Body of pancreas (tissue), 4 donors: Measurements from ENCODE around the gene KIF5A. TPM values are rescaled to one million over a fixed set of nuclear protein-coding genes. Genes with fewer than 3 reads are reported as not detected.

ENCODE experiments used
- ATAC-seq: fragments of 150-250 bp; one replicate; pipeline ENCODE4 v1.9.1; 2016
- DNase-seq, 4 donors: peaks; one replicate each; pipeline ENCODE4 v3.0.0-alpha.2; 2019
- H3K27ac ChIP-seq, 4 donors: fragments of 200-600 bp; sonication (generic); 1 replicate in 3 of 4; 2 replicates in 1 of 4; pipeline versions ENCODE4 v1.5.1 to v1.6.1; 2016 to 2019; ENCODE audit warnings: mild to moderate bottlenecking in 1 of 4, mixed read lengths in 1 of 4, moderate library complexity in 1 of 4
- H3K27me3 ChIP-seq, 2 donors: fragments of 200-600 bp; sonication (generic); one replicate each; pipeline ENCODE4 v1.6.0; 2016; ENCODE audit warnings: mild to moderate bottlenecking in 1 of 2
- H3K36me3 ChIP-seq, 2 donors: fragments of 200-600 bp; sonication (generic); replicated peaks in 1 of 2; 2 replicates each; pipeline ENCODE4 v1.5.1; 2016; ENCODE audit warnings: low read depth in 2 of 2; ENCODE audit not compliant: insufficient read depth in 1 of 2
- H3K4me1 ChIP-seq: fragments of 200-600 bp; sonication (generic); one replicate; pipeline ENCODE4 v1.6.0; 2016
- H3K4me3 ChIP-seq, 2 donors: fragments of 200-600 bp; sonication (generic); 1 replicate in 1 of 2; 2 replicates in 1 of 2; pipeline ENCODE4 v1.5.1; 2016 to 2019
- H3K9me3 ChIP-seq, 3 donors: fragments of 200-600 bp; sonication (generic); 1 replicate in 2 of 3; 2 replicates in 1 of 3; pipeline ENCODE4 v1.5.1; 2016
- POLR2A ChIP-seq, 3 donors: fragments of 450-650 bp; IDR thresholded peaks; one replicate each; pipeline ENCODE4 v1.6.1; 2016; ENCODE audit warnings: antibody characterized with exemption in 3 of 3, mild to moderate bottlenecking in 2 of 3
- WGBS, 2 donors: methylation state at CpG; one replicate each; pipeline ENCODE4 v1.1.5; 2017; 5-methylcytosine and 5-hydroxymethylcytosine counted together
- intact Hi-C: fragments of 100-400 bp; cut with DNase I; formaldehyde crosslinking; loops from one replicate; pipeline ENCODE4 v1.15.1; 2023
- total RNA-seq, 2 donors: library from RNA; depleted of rRNA; stranded (reverse); fragments of >200 nt; gene quantifications; one replicate each; pipeline ENCODE4 v1.1.0, GENCODE V29; 2016
- TF ChIP-seq, protein P1 (sequence below), 7 experiments: fragments of 450-650 bp in 4 of 7; fragments of 200-600 bp in 3 of 7; sonication (generic) in 3 of 7; IDR thresholded peaks; one replicate each; pipeline ENCODE4 v1.5.1; 2016 to 2019; ENCODE audit warnings: antibody characterized with exemption in 7 of 7

The KIF5A gene
- total RNA-seq, 2 donors from 2014 or later, result 0.33 to 1.3 TPM

DNA sequence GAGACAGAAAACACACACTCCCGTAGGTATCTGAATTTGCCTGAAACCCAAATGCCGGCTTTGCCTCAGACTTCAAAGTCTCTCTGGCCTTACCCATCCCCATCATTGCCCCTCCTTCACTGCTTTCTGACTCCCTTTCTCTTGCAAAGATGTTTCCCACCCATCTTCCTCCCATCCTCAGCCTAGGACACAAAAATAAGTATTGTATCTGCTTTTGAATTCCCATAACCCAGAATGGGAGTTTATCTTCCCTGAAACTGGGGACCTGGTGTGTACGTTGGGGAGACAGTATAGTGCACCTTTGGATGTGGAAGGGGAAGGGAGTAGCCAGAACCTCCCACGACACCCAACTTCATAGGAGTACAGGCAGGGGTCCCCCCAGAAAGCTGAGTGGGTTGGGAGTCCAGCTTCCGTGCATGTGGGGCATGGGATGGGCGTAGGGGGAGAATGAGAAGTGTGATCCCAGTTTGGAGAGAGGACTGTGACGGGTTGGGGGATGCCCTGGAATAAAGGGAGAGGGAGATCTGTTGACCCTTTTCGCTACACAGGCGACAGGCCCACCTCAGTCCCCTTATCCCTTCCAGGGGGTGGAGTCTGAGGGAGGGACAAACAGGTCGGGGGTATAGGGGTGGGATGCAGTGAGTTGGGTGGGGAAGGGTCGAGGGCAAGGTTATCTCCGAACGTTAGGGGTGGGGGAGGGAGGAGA, 488 bp upstream of the KIF5A start:
- 43 to 51% methylated on average over 11 to 13 of the region's 13 CpGs for WGBS, 2 donors
- TF ChIP-seq POLR2A (IDR thresholded peaks at IDR 0.05), result no peak
- TF ChIP-seq, protein P1, sequence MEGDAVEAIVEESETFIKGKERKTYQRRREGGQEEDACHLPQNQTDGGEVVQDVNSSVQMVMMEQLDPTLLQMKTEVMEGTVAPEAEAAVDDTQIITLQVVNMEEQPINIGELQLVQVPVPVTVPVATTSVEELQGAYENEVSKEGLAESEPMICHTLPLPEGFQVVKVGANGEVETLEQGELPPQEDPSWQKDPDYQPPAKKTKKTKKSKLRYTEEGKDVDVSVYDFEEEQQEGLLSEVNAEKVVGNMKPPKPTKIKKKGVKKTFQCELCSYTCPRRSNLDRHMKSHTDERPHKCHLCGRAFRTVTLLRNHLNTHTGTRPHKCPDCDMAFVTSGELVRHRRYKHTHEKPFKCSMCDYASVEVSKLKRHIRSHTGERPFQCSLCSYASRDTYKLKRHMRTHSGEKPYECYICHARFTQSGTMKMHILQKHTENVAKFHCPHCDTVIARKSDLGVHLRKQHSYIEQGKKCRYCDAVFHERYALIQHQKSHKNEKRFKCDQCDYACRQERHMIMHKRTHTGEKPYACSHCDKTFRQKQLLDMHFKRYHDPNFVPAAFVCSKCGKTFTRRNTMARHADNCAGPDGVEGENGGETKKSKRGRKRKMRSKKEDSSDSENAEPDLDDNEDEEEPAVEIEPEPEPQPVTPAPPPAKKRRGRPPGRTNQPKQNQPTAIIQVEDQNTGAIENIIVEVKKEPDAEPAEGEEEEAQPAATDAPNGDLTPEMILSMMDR (IDR thresholded peaks at IDR 0.05), result no peak
- Histone ChIP-seq H3K27ac (no peak overlapping the region), H3K36me3 (no peaks in the 10 kb centered on the region), H3K9me3 (no peaks in the 10 kb centered on the region), H3K4me1 (peaks cover 26% of the 10 kb centered on the region), H3K27me3 (no peaks in the 10 kb centered on the region), H3K4me3 (no peak overlapping the region)
- DNase-seq (no peak), ATAC-seq (no peak)
- intact Hi-C loops, result no loop called here

- Histone ChIP-seq H3K27me3 (no peaks in the 10 kb centered on the region), H3K4me3 (no peak overlapping the region), H3K36me3 (no peaks in the 10 kb centered on the region), H3K27ac (no peak overlapping the region), H3K4me1 (peaks cover 12% of the 10 kb centered on the region), H3K9me3 (no peaks in the 10 kb centered on the region)
- 61 to 73% methylated on average over 7 of the region's 7 CpGs for WGBS, 2 donors
- ATAC-seq (no peak), DNase-seq (no peak)
- intact Hi-C loops, result no loop called here
- TF ChIP-seq POLR2A (IDR thresholded peaks at IDR 0.05), result no peak
- TF ChIP-seq, protein P1 (IDR thresholded peaks at IDR 0.05), result no peak
Measured at GRCh38 chr12:57550641-57551549, 1.1 kb downstream of the KIF5A start.

GRCh38 chr12:57551637-57552305, 1.9 kb downstream of the KIF5A start:
- H3K27me3 ChIP-seq, result no peaks in the 10 kb centered on the region
- no peak for DNase-seq
- no peak for TF ChIP-seq POLR2A (IDR thresholded peaks at IDR 0.05)
- TF ChIP-seq, protein P1 (IDR thresholded peaks at IDR 0.05), result no peak
- H3K27ac ChIP-seq, result no peak overlapping the region
- no peaks in the 10 kb centered on the region for H3K9me3 ChIP-seq
- H3K36me3 ChIP-seq, result no peaks in the 10 kb centered on the region
- WGBS, 2 donors, result 71 to 84% methylated on average over 3 of the region's 3 CpGs
- no peak for ATAC-seq
- intact Hi-C loops, result no loop called here
- peaks cover 10% of the 10 kb centered on the region for H3K4me1 ChIP-seq
- H3K4me3 ChIP-seq, result no peak overlapping the region

- TF ChIP-seq, protein P1 (IDR thresholded peaks at IDR 0.05), result no peak
- no peak for TF ChIP-seq POLR2A (IDR thresholded peaks at IDR 0.05)
- Histone ChIP-seq H3K36me3 (no peaks in the 10 kb centered on the region), H3K9me3 (no peaks in the 10 kb centered on the region), H3K27ac (no peak overlapping the region), H3K4me3 (no peak overlapping the region), H3K27me3 (no peaks in the 10 kb centered on the region), H3K4me1 (peaks cover 8% of the 10 kb centered on the region)
- ATAC-seq (no peak), DNase-seq (no peak)
- intact Hi-C loops, result no loop called here
- WGBS, 2 donors, result 76 to 85% methylated on average over 2 of the region's 2 CpGs
Measured at GRCh38 chr12:57552306-57552651, 2.4 kb downstream of the KIF5A start.
